Body of pancreas (tissue), 4 donors: ENCODE results near the gene TTC31.

Experiments used
- CTCF ChIP-seq, 7 experiments: fragments of 450-650 bp in 4 of 7; fragments of 200-600 bp in 3 of 7; sonication (generic) in 3 of 7; IDR thresholded peaks; one replicate each; pipeline ENCODE4 v1.5.1; 2016 to 2019; ENCODE audit warnings: antibody characterized with exemption in 7 of 7
- POLR2A ChIP-seq, 3 donors: fragments of 450-650 bp; IDR thresholded peaks; one replicate each; pipeline ENCODE4 v1.6.1; 2016; ENCODE audit warnings: antibody characterized with exemption in 3 of 3, mild to moderate bottlenecking in 2 of 3

GRCh38 chr2:74458132-74458937 is 24.5 kb upstream of the TTC31 start, which contains the start of gene WBP1:
- TF ChIP-seq CTCF (IDR thresholded peaks at IDR 0.05): peak in 1 of 7 experiments; percentile 14
- peak; percentile 75 to 89 (median 81) for TF ChIP-seq POLR2A (IDR thresholded peaks at IDR 0.05)
